BLaER1 treated with 17β-estradiol and CSF1 and Interleukin-3, amounts not matched to agents 10 nM and 100 nM (cell line): ENCODE measurements around the gene ALK.

ENCODE experiments used
- H3K27ac ChIP-seq, 11 experiments: shearing (Covaris generic); formaldehyde crosslinking; 2 replicates each; pipeline ENCODE4 v1.8.1; 2022
- H3K27me3 ChIP-seq, 11 experiments: shearing (Covaris generic); formaldehyde crosslinking; 2 replicates each; pipeline ENCODE4 v1.8.1; 2022
- H3K36me3 ChIP-seq, 11 experiments: shearing (Covaris generic); formaldehyde crosslinking; 2 replicates each; pipeline ENCODE4 v1.8.1; 2022
- H3K4me1 ChIP-seq, 10 experiments: shearing (Covaris generic); formaldehyde crosslinking; 2 replicates each; pipeline ENCODE4 v1.8.1; 2022
- H3K4me2 ChIP-seq, 11 experiments: shearing (Covaris generic); formaldehyde crosslinking; 2 replicates each; pipeline ENCODE4 v1.8.1; 2022
- H3K4me3 ChIP-seq, 10 experiments: shearing (Covaris generic); formaldehyde crosslinking; 2 replicates each; pipeline ENCODE4 v1.8.1; 2022
- H3K9ac ChIP-seq, 11 experiments: shearing (Covaris generic); formaldehyde crosslinking; 2 replicates each; pipeline ENCODE4 v1.8.1; 2022
- H3K9me3 ChIP-seq, 11 experiments: shearing (Covaris generic); formaldehyde crosslinking; replicated peaks in 1 of 11; 2 replicates each; pipeline ENCODE4 v1.8.1; 2022
- H4K20me1 ChIP-seq, 11 experiments: shearing (Covaris generic); formaldehyde crosslinking; 2 replicates each; pipeline ENCODE4 v1.8.1; 2022
- Cebpa-rat ChIP-seq, 11 experiments: shearing (Covaris generic); IDR thresholded peaks; 2 replicates each; pipeline ENCODE4 v1.8.1; 2022

The ALK gene

DNA sequence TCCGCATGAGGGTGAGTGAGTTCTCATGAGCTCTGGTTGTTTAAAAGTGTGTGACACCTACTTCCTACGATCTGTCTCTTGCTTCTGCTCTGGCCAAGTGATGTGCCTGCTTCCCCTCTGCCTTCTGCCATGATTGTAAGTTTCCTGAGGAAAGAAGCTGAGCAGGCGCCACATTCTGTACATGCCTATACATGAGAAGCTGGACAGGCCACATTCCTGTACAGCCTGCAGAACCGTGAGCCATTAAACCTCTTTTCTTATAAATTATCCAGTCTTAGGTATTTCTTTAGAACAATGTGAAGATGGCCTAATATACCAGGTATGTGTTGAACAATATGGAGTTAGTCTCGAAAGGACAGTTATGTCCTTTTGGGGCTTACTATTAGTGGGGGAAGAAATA lies 281.0 kb downstream of the ALK start:
- Histone ChIP-seq H3K4me3 (no peak overlapping the region), H3K27me3 (no peaks in the 10 kb centered on the region), H3K4me1 (no peaks in the 10 kb centered on the region), H3K9ac (no peak overlapping the region), H4K20me1 (no peaks in the 10 kb centered on the region), H3K9me3 (no peaks in the 10 kb centered on the region), H3K27ac (no peak overlapping the region), H3K4me2 (no peak overlapping the region), H3K36me3 (no peaks in the 10 kb centered on the region)
- no peak for TF ChIP-seq Cebpa-rat (IDR thresholded peaks at IDR 0.05)

- TF ChIP-seq Cebpa-rat (IDR thresholded peaks at IDR 0.05) = no peak
- H3K27me3 ChIP-seq = no peaks in the 10 kb centered on the region
These were observed 282.7 kb downstream of the ALK start for GRCh38 chr2:29638641-29639040.

GRCh38 chr2:29634916-29635315 lies 286.5 kb downstream of the ALK start:
- no peak overlapping the region for H3K4me3 ChIP-seq

More at GRCh38 chr2:29638641-29639040, 282.7 kb downstream of the ALK start:
- H3K4me3 ChIP-seq = no peak overlapping the region
- no peaks in the 10 kb centered on the region for H3K9me3 ChIP-seq
- H3K4me1 ChIP-seq = no peaks in the 10 kb centered on the region
- no peak overlapping the region for H3K9ac ChIP-seq
- no peak overlapping the region for H3K4me2 ChIP-seq
- H3K36me3 ChIP-seq = no peaks in the 10 kb centered on the region
- H3K27ac ChIP-seq = no peak overlapping the region
- no peaks in the 10 kb centered on the region for H4K20me1 ChIP-seq

GRCh38 chr2:29632018-29632417 lies 289.4 kb downstream of the ALK start:
- H3K4me3 ChIP-seq = no peak overlapping the region
- no peaks in the 10 kb centered on the region for H4K20me1 ChIP-seq
- no peak overlapping the region for H3K4me2 ChIP-seq
- H3K27ac ChIP-seq = no peak overlapping the region
- TF ChIP-seq Cebpa-rat (IDR thresholded peaks at IDR 0.05) = no peak
- no peak overlapping the region for H3K9ac ChIP-seq
- H3K27me3 ChIP-seq = no peaks in the 10 kb centered on the region
- no peaks in the 10 kb centered on the region for H3K36me3 ChIP-seq
- no peaks in the 10 kb centered on the region for H3K4me1 ChIP-seq
- no peaks in the 10 kb centered on the region for H3K9me3 ChIP-seq

More at GRCh38 chr2:29634916-29635315, 286.5 kb downstream of the ALK start:
- Histone ChIP-seq H3K4me2 (no peak overlapping the region), H3K9ac (no peak overlapping the region), H3K36me3 (no peaks in the 10 kb centered on the region), H4K20me1 (no peaks in the 10 kb centered on the region), H3K4me1 (no peaks in the 10 kb centered on the region), H3K27me3 (no peaks in the 10 kb centered on the region), H3K27ac (no peak overlapping the region), H3K9me3 (no peaks in the 10 kb centered on the region)
- TF ChIP-seq Cebpa-rat (IDR thresholded peaks at IDR 0.05) = no peak

DNA sequence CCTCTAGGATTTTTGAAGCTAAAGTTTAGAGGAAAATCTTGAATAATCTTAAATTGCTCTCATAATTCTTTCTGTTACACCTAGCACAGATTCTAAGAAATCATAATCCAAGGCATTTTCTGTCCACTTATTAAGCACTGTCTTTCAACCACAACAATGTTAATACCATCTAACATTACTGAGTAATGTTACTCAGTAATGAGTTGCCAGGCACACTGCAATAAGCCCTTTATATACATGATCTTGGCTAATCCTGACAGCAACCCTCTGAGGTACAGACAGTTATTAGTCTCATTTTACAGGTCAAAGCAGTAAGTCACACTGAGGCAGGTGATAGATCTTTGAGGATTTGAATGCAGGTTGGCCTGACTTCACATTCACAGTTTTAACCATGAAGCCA lies 291.9 kb downstream of the ALK start:
- Histone ChIP-seq H3K27ac (no peak overlapping the region), H3K36me3 (no peaks in the 10 kb centered on the region), H3K27me3 (no peaks in the 10 kb centered on the region), H3K4me3 (no peak overlapping the region), H3K9me3 (no peaks in the 10 kb centered on the region), H4K20me1 (no peaks in the 10 kb centered on the region), H3K4me1 (no peaks in the 10 kb centered on the region), H3K9ac (no peak overlapping the region), H3K4me2 (no peak overlapping the region)
- no peak for TF ChIP-seq Cebpa-rat (IDR thresholded peaks at IDR 0.05)

GRCh38 chr2:29628862-29629261 lies 292.5 kb downstream of the ALK start:
- no peak for TF ChIP-seq Cebpa-rat (IDR thresholded peaks at IDR 0.05)
- H3K4me3 ChIP-seq = no peak overlapping the region
- H3K27ac ChIP-seq = no peak overlapping the region
- no peaks in the 10 kb centered on the region for H4K20me1 ChIP-seq
- H3K9me3 ChIP-seq = no peaks in the 10 kb centered on the region
- H3K4me2 ChIP-seq = no peak overlapping the region
- H3K36me3 ChIP-seq = no peaks in the 10 kb centered on the region
- H3K27me3 ChIP-seq = no peaks in the 10 kb centered on the region
- H3K9ac ChIP-seq = no peak overlapping the region
- H3K4me1 ChIP-seq = no peaks in the 10 kb centered on the region

DNA sequence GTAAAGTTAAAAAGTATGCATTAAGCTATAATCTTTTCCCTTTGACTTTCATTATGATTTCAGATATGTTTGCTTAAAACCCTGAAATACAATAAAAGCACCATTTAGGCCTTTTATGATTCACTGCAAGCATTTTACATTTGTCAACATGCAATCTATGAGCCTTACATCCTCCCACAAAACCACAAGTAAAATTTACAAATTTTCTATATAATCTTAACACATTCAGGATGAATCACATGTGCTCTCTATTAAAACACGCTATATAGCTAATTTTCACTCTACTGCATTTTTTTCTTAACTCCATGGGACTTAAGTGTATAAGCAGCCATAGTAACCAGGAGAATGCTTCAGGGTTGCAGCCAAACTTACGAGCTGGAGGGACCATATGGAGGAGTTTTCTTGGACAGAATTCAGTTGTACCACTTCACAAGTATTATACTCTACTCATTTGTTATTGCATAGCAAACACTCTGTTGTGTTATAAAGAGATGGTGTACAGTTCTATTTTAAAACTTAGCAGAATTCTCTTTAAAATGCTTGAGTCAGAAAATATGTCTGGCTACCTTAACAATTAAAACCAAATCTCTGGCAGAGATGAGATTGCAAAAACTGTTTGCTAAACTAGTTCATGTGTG lies 293.2 kb downstream of the ALK start:
- H3K4me1 ChIP-seq = no peaks in the 10 kb centered on the region
- H3K9me3 ChIP-seq = no peaks in the 10 kb centered on the region
- no peak for TF ChIP-seq Cebpa-rat (IDR thresholded peaks at IDR 0.05)
- no peak overlapping the region for H3K27ac ChIP-seq
- H3K27me3 ChIP-seq = no peaks in the 10 kb centered on the region
- no peaks in the 10 kb centered on the region for H4K20me1 ChIP-seq
- no peak overlapping the region for H3K4me3 ChIP-seq
- no peak overlapping the region for H3K4me2 ChIP-seq
- no peaks in the 10 kb centered on the region for H3K36me3 ChIP-seq
- H3K9ac ChIP-seq = no peak overlapping the region

DNA sequence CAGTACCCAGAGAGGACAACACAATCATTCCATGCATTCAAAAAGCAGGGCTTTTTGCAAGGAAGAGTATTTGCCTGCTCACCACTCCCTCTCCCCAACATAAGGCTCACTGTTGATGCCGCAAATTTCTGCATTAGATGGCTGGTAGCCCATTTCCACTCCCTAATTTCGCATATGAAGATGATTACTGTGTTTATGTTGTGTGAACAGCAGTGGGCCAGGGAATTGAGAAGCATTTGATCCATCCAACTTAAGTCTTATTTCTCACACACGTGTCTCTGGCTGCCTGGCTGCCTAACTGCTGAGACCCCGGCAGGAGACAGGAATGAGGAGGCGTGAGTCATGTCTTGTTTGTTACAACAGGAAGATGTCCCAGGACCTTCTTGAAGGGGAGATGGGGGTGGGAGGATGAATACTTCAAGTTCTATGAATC lies 294.1 kb downstream of the ALK start:
- TF ChIP-seq Cebpa-rat (IDR thresholded peaks at IDR 0.05) = no peak
- H3K4me3 ChIP-seq = no peak overlapping the region
- H3K36me3 ChIP-seq = no peaks in the 10 kb centered on the region
- H4K20me1 ChIP-seq = no peaks in the 10 kb centered on the region
- no peaks in the 10 kb centered on the region for H3K4me1 ChIP-seq
- H3K9ac ChIP-seq = no peak overlapping the region
- no peak overlapping the region for H3K27ac ChIP-seq
- no peaks in the 10 kb centered on the region for H3K9me3 ChIP-seq
- no peak overlapping the region for H3K4me2 ChIP-seq
- no peaks in the 10 kb centered on the region for H3K27me3 ChIP-seq

GRCh38 chr2:29620890-29621289 lies 300.5 kb downstream of the ALK start:
- Histone ChIP-seq H4K20me1 (no peaks in the 10 kb centered on the region), H3K27ac (no peak overlapping the region), H3K4me1 (no peaks in the 10 kb centered on the region), H3K27me3 (no peaks in the 10 kb centered on the region), H3K4me2 (no peak overlapping the region), H3K36me3 (no peaks in the 10 kb centered on the region), H3K4me3 (no peak overlapping the region), H3K9ac (no peak overlapping the region), H3K9me3 (no peaks in the 10 kb centered on the region)
- no peak for TF ChIP-seq Cebpa-rat (IDR thresholded peaks at IDR 0.05)

DNA sequence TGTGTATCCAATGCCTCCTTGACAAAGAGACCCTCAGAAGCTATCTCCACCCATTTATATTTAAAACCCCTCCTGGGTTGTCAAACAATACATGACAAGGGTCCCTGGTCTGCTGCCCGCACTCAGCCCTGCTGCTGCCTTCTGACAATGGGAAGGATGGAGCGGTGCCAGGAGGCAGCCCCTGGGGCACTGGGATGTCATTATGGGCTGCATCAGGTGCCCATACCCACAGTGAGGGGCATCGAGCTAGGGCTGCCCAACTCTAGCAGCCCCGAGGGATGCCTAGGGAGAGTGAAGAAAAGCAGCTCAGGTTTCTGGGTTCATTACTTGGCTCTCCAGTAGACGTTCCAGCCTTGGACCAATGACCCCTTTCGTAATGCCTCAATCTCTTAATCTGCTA lies 301.7 kb downstream of the ALK start:
- Histone ChIP-seq H3K27ac (no peak overlapping the region), H3K9me3 (no peaks in the 10 kb centered on the region), H3K4me2 (no peak overlapping the region), H4K20me1 (no peaks in the 10 kb centered on the region), H3K9ac (no peak overlapping the region), H3K4me3 (no peak overlapping the region), H3K36me3 (no peaks in the 10 kb centered on the region), H3K4me1 (no peaks in the 10 kb centered on the region), H3K27me3 (no peaks in the 10 kb centered on the region)
- TF ChIP-seq Cebpa-rat (IDR thresholded peaks at IDR 0.05) = no peak
